ENCODE data around the gene SLCO2A1.
"Not testable (repeated sequence)": the region's sequence is repeated elsewhere in the genome, so short reads cannot be mapped to it uniquely, and the experiment has no call there.

The SLCO2A1 gene
- 0 reads per million in 4 donors for total RNA-seq

DNA sequence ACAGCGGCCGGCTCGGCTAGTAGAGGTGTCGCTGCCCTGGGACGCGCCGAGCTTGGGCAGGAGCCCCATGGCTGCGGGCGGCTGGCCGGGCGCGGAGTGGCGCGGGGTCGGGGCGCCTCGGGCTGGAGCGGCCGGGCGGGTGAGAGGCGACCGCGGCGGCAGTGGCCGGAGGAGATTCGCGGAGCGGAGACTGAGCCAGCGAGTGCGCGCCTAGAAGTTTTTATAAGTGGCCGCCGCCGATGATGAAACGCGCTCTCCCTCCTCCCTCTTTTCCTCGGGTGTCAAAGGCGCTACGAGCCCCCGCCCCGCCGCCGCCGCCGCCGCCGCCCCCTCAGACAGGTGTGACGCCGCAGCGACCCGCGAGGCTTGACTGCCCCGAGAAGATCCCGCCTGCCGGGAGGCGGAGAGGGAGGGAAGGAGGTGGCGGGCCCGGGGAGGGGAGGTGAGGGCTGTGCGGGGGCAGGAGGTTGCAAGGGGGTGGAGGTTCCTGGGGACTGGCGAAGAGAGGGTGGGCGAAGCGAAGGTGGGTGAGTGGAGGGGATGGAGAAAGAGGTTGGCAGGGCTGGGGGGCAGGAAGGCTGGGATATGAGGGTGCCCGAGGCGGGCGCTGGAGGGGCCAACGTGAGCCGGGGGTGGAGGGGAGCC is at the start of gene SLCO2A1:
Gene SLCO2A1, minus strand, starts transcription at position 192 of the 645 bp plus-strand sequence. Its CDS starts 123 bp downstream, at position 69.
- DNase-seq = no peak

DNA sequence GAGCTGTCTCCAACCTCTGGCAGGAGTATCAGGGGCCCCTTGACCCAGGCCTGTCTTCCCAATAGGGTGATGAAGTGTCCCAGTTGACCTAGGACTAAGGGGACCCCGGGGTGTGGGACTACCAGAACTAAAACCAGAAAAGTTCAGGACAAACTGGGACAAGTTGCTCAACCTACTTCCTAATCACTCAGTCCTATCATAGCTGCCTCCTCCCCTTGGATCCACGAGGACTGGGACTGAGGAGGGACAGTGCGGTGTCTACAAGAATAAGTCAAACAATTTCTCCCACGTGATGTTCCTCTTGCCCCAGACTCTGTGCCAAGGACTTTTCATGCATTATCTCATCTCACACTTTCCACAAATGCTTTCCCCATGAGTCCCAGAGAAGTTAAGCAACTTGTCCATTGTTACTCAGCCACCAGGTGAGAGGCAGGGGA is 49.4 kb upstream of the SLCO2A1 start:
- no peak for DNase-seq

DNA sequence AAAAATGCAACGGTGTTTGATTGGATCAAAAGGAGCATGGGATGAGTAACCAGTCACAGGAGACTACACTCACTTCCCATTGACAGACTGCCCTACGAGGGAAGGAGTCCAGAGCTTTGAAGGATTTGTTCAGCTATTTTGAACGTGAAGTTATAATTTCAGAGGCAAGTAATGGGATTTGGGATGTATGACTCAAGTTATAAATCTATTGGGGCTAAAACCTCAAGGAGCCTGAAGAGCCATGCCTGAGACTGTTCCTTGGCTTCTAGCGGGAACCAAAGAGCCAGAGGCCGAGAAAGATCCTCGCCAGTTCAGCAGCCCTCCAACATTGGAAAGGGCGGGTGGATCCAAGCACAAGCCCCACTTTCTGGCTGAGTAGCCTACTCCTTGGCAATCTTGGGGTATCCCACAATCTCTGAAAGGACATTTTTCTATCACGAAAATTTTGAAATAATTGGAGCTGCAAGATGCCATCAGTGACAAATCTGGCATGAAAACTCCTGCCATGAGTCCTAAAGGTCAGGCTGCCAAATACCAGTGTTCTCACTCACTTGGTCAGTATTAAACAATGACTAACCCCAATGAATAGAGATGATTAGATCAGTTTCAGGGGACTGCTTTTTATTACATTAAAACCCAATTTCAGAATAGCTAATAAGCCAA is 48.6 kb upstream of the SLCO2A1 start:
- DNase-seq = no peak

DNA sequence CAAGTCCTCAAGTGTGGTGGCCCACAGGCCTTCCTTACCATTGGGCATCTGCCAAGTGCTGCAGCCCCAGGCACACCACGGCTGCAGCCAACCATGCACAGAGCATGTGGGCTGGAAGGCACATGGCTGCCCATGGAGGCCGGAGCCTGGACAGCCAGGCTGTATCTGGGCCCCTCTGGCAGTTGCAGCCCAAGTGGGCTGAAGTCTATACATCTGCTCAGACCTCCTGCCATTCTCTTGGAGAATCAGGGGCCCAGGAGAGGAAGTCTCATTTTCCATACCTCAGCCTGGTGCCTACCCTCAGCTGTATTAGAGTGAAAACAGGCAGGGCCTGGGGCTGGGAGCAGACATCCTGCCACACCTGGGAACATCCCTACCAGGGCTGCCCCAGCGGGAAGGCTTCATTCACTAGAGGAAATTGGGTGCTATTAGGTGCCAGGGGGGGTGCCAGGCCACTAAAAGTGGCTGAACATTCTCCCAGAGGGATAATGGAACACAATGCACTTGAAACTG is 48.0 kb upstream of the SLCO2A1 start:
- DNase-seq = no peak

DNA sequence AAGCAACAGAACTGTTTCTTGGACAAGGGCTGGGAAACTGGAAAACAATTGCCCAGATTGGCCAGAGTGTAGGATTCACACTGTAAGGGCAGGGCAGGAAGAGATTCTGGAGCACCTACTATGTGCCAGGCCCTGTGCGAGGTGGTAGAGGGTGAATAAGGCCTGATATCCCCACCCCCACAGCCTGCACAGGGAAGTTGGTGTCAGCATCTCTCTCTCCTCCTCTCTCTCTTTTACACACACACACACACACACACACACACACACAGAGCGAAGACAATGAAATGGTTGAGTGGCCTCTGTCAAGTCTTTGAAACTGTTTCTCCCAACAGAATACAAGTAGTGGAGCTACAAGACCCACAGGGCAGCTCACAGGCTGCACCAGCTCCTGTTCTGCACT is 47.1 kb upstream of the SLCO2A1 start:
- no peak for DNase-seq

DNA sequence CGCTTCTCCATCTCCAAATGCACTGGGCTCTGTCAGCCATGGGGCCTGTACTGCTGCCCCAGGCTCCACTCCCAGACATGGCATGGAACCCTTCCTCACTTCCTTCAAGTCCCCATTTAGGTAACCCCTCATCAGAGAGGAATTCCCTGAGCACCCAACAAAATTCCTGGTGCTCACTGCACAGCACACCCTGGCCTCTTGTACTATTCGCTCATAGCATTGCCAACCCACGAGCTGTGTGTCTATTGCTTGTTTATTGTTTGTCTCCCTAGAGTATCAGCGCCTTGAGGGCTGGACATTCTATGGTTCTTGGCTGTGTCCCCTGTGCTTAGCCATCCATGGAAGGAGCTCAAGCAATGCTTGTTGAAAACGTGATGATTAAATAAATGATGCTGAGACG is 46.1 kb upstream of the SLCO2A1 start:
- no peak for DNase-seq

DNA sequence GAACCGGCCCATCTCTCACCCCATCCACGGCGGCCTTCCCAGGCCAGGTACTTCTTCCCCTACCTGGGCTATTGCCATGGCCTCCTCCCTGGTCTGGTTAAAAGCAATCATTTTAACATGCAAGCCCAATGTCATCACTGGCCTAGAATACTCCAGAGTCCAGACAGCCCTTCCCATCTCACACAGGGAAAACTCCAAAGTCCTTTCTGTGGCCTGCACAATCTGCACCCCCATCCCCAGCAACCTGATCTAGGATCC is 45.8 kb upstream of the SLCO2A1 start:
- no peak for DNase-seq

DNA sequence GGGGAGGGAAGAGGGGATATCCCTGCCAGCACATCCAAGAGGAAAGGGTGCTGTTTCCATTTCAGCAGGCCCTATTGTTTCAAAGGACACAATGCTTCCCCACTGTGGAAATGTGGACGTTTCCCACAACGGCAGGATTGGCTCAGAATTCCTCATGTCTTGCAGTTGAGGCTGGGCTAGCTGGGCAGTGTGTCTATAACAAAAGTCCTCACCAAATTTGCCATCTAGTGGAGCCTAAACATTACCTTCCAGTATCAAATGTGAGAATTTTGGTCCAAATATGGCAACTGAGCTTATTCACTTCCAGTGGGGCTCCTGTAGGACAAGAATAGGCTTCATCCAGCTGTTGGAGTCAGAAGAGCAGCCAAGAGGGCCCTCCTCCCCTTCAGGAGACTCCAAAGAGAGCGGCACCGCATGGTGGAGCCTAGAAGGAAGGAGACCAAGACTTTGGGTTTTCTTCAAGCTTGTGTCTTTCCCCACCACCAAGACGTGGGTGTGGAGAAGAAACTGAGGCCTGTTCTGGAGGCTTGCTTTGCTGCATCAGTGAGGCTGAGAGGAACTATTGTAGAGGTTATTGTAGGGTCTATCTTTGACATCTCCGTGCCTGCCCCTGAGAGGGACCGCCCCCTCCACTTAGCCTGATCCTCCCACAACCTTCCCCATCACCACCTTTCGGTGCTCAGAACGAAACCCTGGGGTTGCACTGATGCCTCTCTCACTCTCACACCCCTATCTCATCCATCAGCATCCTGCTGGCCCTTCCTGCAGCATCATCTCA is 45.3 kb upstream of the SLCO2A1 start:
- DNase-seq = no peak

DNA sequence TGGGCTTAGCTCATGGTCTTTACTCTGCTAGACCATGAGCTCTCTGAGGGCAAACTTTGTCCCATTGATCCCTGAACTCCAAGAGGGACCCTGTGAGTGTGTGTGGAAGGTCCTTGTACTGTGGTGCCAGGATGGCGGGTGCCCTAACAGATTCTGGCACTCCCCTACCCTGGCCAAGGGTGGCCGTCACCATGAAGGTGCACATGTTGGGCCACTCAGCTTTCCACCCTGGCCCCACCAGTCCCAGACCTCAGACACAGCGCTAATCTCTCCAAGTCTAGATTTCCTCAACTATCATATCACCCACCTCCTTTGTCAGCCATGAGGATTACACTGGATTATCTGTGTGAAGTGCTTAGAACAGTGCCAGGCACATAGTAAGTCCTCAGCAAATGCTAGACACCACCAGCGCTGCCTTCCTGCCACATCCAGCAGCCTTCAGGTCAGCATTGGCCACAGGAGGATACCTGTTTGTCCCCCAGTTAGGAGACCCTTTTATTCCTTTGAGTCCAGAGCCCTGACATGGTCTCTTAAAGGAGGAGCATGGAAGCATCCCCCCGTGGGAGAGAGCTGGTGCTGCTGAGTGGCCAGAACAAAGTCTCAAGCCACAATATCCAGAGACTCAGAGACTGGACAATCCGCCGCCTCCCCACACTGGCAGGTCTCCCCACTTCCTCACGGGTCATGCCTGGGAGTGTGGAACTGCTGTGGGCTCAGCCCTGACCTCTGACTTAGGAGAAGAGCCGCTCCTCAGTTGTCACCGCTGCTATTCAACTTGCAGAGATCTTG is 44.5 kb upstream of the SLCO2A1 start:
- DNase-seq = no peak

DNA sequence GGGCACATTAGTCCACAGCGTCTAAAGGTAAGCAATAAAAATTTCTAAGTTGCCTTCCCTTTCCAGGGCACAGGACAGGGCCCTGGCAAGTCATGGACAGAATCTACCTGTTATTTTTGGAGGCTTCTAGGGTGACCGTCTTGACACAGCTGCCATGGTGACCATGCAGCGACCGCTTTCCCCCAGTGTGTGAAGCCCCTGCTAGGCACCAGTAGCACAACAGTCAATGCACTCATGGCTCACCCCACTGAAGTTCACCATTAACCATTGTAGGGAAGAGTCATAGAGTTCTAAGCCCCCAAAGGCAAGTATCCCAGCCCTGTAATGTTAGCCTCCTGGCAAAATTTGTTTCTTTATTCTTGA is 43.8 kb upstream of the SLCO2A1 start:
- no peak for DNase-seq

DNA sequence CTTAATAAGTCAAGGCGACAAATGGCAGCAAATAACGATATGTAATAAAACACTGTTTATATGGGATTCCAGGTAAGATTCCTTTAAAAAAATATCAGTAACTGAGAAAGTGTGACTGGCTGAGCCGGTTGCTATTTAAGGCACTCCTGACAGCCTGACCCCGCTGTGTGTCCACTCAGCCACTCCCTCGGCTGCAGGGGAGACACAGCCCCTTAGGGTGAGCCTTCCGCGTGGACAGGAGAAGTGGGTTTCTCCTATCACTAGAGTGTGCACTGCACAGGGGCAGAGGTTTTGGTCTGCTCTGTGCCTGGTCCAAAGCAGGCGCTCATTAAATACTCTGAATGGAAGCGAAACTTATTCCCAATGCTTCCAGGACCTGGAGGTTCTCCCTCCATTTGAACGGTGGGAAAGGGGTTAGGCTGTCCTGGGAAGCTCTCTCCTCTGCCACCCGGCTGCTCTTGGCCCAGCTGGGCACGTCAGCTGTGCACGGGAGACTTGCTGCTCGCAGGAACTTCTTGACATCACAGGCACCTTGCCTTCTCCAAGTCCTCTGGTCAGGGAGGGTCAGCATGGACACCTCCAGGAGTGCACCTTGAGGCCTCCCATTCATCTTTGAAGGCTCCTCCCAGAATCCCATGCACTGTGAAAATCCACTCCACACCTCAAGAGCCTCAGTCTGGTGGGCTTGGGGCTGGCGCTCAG is 43.3 kb upstream of the SLCO2A1 start:
- DNase-seq = no peak

DNA sequence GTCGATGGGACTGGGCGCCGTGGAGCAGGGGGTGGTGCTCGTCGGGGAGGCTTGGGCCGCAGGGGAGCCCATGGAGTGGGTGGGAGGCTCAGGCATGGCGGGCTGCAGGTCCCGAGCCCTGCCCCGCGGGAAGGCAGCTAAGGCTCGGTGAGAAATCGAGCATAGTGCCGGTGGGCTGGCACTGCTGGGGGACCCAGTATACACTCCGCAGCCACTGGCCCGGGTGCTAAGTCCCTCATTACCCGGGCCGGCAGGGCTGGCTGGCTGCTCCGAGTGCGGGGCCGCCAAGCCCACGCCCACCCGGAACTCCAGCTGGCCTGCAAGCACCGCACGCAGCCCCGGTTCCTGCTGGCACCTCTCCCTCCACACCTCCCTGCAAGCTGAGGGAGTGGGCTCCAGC is 40.6 kb upstream of the SLCO2A1 start:
- not testable (repeated sequence) for DNase-seq

DNA sequence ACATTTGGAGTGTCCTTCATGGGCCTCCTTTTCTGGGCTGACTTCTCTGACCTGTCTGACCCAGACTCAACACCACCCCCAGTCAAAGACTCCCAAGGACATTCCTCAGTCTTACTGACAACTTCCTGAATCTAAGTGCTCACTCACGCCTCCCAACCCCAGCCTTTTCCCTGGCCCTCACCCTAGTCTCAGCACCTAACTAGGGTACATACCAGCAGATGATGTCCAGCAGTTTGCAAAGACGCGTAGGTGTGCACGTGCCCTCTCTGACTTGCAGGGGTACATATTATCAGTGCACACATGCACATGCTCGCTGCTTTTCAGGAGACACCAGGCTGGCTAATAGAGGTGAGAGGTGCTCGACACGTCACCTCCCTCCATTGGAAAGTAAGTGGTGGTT is 38.7 kb upstream of the SLCO2A1 start:
- DNase-seq = no peak

DNA sequence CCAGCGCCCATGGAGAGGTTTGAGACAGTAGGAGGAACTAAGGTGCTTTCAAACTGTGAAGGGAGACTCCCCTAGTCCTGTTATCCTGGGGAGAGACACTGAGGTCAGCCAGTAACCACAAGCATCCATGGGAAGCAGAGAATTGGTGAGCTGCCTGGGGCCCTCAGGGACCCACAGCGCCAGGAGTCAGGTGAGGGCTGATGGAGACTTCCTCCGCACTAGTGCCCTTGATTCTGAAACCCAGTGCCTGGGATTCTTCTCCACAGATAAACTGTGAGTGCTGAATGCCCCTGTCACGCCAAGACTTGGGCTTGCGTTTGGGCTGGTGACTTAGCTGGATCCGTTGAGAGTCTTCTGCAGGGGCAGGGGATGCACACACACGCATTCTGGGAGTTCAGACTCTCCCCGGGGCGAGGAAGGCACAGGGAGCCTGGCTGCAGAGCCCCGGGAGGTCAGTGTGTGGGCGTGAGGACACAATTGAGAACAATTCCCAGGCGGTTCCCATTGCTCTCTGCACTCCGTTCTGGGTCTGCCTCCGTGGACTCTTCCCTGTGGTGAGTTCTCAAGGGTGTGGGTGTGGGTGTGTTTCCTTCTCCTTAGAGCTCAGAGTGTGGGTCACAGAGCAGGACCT is 37.9 kb upstream of the SLCO2A1 start:
- no peak for DNase-seq

DNA sequence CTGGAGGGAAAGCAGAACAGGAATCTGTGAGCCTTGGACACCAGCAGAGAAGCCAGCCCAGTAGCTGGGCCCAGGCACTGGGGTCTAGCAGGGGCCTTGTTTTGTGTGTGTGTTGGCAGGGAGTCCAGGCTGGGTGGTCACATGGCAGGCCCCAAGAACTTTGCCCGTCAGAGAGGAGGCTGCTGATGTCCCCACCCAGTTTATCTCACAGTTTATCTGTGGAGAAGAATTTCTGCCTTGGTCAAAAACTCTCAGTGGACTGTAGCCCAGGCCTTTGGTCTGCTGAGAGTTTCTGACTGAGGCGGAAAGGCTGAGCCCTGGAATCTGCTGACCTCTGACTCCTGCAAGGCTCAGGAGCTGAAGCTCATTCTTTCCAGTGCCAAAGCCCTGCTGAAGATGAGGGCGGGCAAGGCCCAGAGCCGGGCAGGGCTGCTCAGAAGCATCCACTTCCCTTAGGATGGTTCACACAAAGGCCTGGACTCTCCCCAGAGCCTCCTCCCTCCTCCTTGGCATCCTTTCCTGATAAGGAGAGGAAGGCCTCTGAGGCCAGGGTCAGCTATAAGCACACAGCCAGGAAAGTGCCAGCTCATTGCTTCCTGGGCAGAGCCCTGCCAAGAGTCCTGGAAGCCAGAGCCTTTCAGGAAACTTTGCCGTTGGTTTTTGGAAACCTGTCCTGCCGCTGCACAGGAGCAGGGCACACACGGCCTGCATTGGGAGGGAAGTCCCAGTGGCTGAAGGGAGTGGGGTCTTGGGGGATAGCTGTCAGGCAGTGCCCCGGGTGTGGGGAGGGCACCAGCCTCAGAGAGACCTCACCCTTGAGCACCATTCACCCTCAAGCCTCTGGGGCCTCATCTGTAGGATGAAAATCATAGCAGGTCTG is 37.2 kb upstream of the SLCO2A1 start:
- DNase-seq = no peak

DNA sequence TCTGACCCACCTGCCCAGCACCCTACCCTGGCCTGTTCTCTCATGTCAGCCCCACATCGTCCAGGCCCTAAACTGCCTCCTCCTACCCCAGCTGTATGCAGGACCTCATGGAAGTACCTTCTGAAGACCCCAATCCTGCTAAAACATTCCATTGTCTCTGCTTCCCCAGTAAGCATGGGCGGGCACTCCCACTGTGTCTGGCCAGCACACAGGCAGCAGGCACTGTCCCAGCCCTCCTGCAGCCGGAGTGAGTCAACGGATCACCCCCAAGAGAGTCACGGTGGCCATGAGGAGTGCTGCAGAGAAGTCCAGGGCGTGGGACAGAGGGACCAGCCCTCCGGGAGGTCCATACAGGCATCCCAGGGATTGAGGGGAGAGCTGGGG is 36.4 kb upstream of the SLCO2A1 start:
- DNase-seq = no peak

DNA sequence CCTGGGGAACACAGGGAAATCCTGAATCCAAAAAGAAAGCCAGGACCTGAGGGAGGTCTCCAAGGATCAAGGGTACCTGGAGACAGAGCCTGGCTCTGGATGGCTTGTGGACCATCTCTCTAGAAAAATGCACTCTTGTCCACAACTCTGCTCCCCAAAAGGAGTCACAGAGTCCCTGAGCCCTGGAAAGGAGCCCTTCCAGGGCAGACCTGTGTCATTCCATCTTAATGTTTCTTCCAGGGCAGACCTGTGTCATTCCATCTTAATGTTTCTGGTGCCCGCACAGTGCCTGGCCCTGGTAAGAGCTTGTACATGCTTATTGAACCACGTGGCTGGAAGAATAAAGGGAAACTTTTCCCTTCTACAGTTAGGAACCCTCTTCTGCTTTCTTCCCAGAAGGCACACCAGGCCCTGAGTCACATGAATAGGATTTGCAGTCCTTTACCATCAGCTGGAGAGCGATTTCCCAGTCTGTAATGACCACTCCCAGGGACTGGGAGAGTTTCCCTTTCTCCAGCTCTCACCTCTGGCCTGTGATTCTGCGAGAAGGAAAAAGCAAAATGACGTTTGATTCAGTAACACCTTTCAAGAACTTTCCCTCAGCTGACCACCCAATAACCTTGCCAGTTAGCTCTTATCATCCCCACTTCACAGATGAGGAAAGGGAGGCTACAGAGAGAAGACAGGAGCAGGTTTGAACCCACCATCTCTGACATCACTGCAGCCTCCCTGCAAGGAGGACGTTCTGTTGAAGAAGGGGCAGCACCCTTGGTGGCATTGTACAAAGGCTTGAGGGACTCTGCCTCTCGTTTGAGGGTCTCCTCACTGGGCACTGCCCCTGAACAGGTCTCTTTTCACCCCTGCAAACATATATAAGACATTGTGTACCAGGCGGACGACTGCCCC is 35.8 kb upstream of the SLCO2A1 start:
- DNase-seq = no peak

DNA sequence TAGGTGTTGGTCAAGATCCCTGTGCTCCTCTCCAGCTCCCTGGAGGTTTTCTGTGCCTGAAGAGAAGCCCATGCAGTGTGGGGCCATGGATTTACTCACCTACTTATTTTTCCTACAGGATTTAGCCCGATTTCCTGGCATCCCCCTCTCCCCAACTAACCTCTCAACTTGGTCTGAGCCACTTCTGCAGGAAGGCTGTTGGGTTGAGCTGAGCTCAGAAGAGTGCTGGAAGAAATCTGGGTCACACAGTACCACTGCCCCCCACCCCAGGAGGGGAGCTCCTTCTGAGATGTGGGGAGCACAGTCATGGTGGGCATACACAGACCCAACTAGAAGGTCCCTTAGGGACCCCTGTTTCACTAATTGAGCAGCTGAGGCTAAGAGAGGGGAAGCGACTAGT is 34.4 kb upstream of the SLCO2A1 start:
- DNase-seq = no peak

DNA sequence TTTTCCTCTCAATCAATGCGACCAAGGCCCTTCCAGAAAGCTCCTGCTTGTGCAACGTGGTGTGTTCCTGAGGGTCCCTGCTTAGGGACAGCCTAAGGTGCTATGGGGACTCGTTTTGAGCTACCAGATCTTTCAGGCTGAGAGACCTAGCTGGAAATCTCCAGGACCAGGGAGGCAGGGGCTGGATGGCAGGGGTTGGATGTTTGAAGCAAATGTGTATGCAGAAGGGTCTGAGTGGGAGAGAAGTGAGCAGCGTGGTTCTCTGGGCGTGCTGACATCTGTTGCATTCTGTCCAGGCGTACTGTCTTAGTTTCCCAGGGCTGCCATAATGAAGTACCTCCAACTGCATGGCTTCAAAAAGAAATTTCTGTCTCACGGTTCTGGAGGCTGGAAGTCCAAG is 31.7 kb upstream of the SLCO2A1 start:
- no peak for DNase-seq
